Breast epithelium (tissue), 3 donors: ENCODE results near the gene POP4.

Source experiments
- POLR2A ChIP-seq: fragments of 450-650 bp; IDR thresholded peaks from one replicate; pipeline ENCODE4 v1.6.1; 2016; ENCODE audit warnings: antibody characterized with exemption, mild to moderate bottlenecking, moderate library complexity
- POLR2AphosphoS5 ChIP-seq, 3 donors: sonication (generic); formaldehyde crosslinking; IDR thresholded peaks; one replicate each; pipeline ENCODE4 v1.6.1; 2017; ENCODE audit warnings: antibody characterized with exemption in 3 of 3
- TF ChIP-seq, protein P1 (sequence below), 3 donors: fragments of 450-650 bp; IDR thresholded peaks; one replicate each; pipeline ENCODE4 v1.5.1; 2016 to 2017; ENCODE audit warnings: antibody characterized with exemption in 3 of 3, mild to moderate bottlenecking in 3 of 3, moderate library complexity in 3 of 3

DNA sequence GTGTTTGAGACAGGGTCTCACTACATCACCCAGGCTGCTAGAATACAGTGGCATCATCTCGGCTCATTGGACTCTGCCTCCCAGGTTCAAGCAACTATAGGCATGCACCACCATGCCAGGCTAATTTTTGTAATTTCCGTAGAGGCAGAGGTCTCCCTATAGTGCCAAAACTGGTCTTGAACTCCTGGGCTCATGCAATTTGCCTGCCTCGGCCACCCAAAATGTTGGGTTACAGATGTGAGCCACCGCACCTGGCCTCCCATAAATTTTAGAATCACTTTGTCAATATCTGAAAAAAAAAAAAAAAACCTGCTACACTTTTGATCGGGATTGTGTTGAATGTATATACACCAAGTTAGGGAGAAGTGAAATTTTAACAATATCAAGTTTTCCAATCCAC is 47.3 kb downstream of the POP4 start:
- no peak for TF ChIP-seq POLR2A
- TF ChIP-seq, protein P1, sequence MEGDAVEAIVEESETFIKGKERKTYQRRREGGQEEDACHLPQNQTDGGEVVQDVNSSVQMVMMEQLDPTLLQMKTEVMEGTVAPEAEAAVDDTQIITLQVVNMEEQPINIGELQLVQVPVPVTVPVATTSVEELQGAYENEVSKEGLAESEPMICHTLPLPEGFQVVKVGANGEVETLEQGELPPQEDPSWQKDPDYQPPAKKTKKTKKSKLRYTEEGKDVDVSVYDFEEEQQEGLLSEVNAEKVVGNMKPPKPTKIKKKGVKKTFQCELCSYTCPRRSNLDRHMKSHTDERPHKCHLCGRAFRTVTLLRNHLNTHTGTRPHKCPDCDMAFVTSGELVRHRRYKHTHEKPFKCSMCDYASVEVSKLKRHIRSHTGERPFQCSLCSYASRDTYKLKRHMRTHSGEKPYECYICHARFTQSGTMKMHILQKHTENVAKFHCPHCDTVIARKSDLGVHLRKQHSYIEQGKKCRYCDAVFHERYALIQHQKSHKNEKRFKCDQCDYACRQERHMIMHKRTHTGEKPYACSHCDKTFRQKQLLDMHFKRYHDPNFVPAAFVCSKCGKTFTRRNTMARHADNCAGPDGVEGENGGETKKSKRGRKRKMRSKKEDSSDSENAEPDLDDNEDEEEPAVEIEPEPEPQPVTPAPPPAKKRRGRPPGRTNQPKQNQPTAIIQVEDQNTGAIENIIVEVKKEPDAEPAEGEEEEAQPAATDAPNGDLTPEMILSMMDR (IDR thresholded peaks at IDR 0.05), result no peak
- TF ChIP-seq POLR2AphosphoS5 (IDR thresholded peaks at IDR 0.05), result no peak
